Measurements from ENCODE around the gene HTR3B.

HTR3B gene

GRCh38 chr11:113947994-113948393 lies 43.4 kb downstream of the HTR3B start:
- Mint-ChIP-seq H3K36me3 (ENCODE audit: low read depth) (no peaks in the 10 kb centered on the region), H3K9me3 (no peaks in the 10 kb centered on the region), H3K27ac (no peak overlapping the region)

DNA sequence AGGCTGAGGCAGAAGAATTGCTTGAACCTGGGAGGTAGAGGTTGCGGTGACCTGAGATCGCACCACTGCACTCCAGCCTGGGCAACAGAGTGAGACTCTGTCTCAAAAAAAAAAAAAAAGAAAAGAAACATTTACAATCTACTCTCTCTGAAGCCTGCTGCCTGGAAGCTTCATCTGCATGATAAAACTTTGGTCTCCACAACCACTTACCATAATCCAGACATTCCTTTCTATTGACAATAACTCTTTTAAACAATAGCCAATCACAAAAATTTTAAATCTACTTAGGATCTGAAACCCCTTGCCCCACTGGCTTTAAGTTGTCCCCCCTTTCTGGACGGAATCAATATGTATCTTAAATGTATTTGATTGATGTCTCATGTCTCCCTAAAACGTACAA lies 45.3 kb downstream of the HTR3B start:
- H3K27ac Mint-ChIP-seq: no peak overlapping the region

More at GRCh38 chr11:113947994-113948393, 43.4 kb downstream of the HTR3B start:
- no peak overlapping the region for H3K4me3 Mint-ChIP-seq
- no peak for DNase-seq
- H3K27me3 Mint-ChIP-seq: peaks cover 23% of the 10 kb centered on the region
- H3K4me1 Mint-ChIP-seq (ENCODE audit: low read depth): no peaks in the 10 kb centered on the region

DNA sequence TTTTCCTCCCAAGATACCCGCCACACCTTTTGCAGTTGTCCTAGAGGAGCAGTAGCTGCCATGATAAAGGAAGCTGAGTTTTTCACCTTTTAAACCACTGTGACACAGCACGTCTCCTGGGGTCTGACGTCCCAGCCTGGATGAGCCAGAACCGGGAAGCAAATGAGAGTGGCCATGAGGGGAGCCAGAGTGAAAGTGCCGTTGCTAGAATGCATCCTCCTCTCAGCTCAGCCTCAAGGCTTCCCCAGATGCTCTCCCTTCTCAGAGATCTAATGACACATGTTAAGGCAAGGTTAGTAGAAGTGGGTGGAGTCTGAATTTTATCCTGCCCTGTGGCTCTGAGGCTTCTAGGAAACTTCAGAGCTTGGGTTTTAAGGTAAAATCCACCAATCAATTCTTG lies 46.9 kb downstream of the HTR3B start:
- Mint-ChIP-seq H3K27ac (no peak overlapping the region), H3K4me1 (ENCODE audit: low read depth) (no peaks in the 10 kb centered on the region), H3K9me3 (no peaks in the 10 kb centered on the region), H3K27me3 (peaks cover 16% of the 10 kb centered on the region), H3K36me3 (ENCODE audit: low read depth) (no peaks in the 10 kb centered on the region), H3K4me3 (no peak overlapping the region)
- DNase-seq: no peak

More for the DNA sequence above, 45.3 kb downstream of the HTR3B start:
- Mint-ChIP-seq H3K36me3 (ENCODE audit: low read depth) (no peaks in the 10 kb centered on the region), H3K4me1 (ENCODE audit: low read depth) (no peaks in the 10 kb centered on the region), H3K4me3 (no peak overlapping the region), H3K27me3 (peaks cover 23% of the 10 kb centered on the region), H3K9me3 (no peaks in the 10 kb centered on the region)
- DNase-seq: no peak

DNA sequence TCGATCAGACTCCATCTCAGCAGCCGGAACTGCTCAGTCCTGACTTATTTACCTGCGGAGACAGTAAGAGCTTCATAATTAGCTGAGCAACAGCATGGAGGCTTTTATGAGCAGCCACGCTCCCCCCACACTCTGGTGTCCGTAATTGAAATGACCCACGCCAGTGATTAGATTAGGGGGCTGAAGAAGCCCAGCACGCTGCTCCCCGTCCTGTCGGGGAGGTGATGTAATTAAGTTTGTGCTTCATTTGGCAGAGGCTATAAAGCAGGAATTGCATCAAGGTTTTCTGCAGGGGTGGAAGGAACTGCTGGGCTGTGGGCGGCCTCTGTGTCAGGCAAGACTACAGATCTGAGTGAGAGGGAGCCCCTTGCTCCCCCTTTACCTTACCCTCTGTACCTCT lies 47.5 kb downstream of the HTR3B start:
- H3K4me3 Mint-ChIP-seq: no peak overlapping the region
- H3K4me1 Mint-ChIP-seq (ENCODE audit: low read depth): no peaks in the 10 kb centered on the region
- H3K27ac Mint-ChIP-seq: no peak overlapping the region
- peaks cover 14% of the 10 kb centered on the region for H3K27me3 Mint-ChIP-seq
- no peaks in the 10 kb centered on the region for H3K36me3 Mint-ChIP-seq (ENCODE audit: low read depth)
- no peaks in the 10 kb centered on the region for H3K9me3 Mint-ChIP-seq
- DNase-seq: no peak

- Mint-ChIP-seq H3K4me3 (no peak overlapping the region), H3K4me1 (ENCODE audit: low read depth) (no peaks in the 10 kb centered on the region), H3K36me3 (ENCODE audit: low read depth) (no peaks in the 10 kb centered on the region), H3K27ac (no peak overlapping the region), H3K27me3 (peaks cover 14% of the 10 kb centered on the region), H3K9me3 (no peaks in the 10 kb centered on the region)
- no peak for DNase-seq
These were observed 48.0 kb downstream of the HTR3B start for GRCh38 chr11:113952588-113952987.

- peaks cover 13% of the 10 kb centered on the region for H3K27me3 Mint-ChIP-seq
- no peaks in the 10 kb centered on the region for H3K36me3 Mint-ChIP-seq (ENCODE audit: low read depth)
- no peak overlapping the region for H3K4me3 Mint-ChIP-seq
- H3K27ac Mint-ChIP-seq: no peak overlapping the region
- H3K9me3 Mint-ChIP-seq: no peaks in the 10 kb centered on the region
- DNase-seq: no peak
- H3K4me1 Mint-ChIP-seq (ENCODE audit: low read depth): no peaks in the 10 kb centered on the region
These were observed 49.6 kb downstream of the HTR3B start for GRCh38 chr11:113954235-113954634.

DNA sequence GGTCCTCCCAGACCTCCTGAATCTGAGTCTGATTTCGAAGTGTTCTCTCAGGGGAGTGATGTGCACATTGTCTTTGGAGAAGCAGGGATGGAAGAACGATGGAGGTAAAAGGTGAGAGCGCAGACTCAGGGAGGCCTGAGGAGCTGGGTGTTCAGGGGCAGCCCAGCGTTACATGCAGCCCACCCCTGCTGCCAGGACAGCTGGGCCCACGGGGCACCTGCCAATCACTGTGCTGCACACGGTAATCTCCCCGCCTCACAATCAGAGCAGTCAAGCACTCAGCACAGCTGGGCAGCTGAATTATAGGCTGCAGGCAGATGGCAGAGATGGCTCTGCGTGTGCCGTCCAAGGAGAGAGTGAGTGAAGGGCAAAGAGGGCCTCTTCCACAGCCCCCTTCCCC lies 52.4 kb downstream of the HTR3B start:
- H3K4me3 Mint-ChIP-seq: no peak overlapping the region
- no peaks in the 10 kb centered on the region for H3K36me3 Mint-ChIP-seq (ENCODE audit: low read depth)
- DNase-seq: no peak
- H3K27me3 Mint-ChIP-seq: peaks cover 10% of the 10 kb centered on the region
- H3K4me1 Mint-ChIP-seq (ENCODE audit: low read depth): no peaks in the 10 kb centered on the region
- no peak overlapping the region for H3K27ac Mint-ChIP-seq
- H3K9me3 Mint-ChIP-seq: no peaks in the 10 kb centered on the region

- H3K27me3 Mint-ChIP-seq: peaks cover 2% of the 10 kb centered on the region
- DNase-seq: no peak
- no peak overlapping the region for H3K27ac Mint-ChIP-seq
- H3K4me3 Mint-ChIP-seq: no peak overlapping the region
- no peaks in the 10 kb centered on the region for H3K9me3 Mint-ChIP-seq
- no peaks in the 10 kb centered on the region for H3K4me1 Mint-ChIP-seq (ENCODE audit: low read depth)
- no peaks in the 10 kb centered on the region for H3K36me3 Mint-ChIP-seq (ENCODE audit: low read depth)
These were observed 56.2 kb downstream of the HTR3B start for GRCh38 chr11:113960702-113961330.

- no peaks in the 10 kb centered on the region for H3K4me1 Mint-ChIP-seq (ENCODE audit: low read depth)
- H3K36me3 Mint-ChIP-seq (ENCODE audit: low read depth): no peaks in the 10 kb centered on the region
- no peak overlapping the region for H3K4me3 Mint-ChIP-seq
- H3K27me3 Mint-ChIP-seq: no peaks in the 10 kb centered on the region
- no peak overlapping the region for H3K27ac Mint-ChIP-seq
- no peak for DNase-seq
- H3K9me3 Mint-ChIP-seq: no peaks in the 10 kb centered on the region
These were observed 62.8 kb downstream of the HTR3B start for GRCh38 chr11:113967361-113967760.

DNA sequence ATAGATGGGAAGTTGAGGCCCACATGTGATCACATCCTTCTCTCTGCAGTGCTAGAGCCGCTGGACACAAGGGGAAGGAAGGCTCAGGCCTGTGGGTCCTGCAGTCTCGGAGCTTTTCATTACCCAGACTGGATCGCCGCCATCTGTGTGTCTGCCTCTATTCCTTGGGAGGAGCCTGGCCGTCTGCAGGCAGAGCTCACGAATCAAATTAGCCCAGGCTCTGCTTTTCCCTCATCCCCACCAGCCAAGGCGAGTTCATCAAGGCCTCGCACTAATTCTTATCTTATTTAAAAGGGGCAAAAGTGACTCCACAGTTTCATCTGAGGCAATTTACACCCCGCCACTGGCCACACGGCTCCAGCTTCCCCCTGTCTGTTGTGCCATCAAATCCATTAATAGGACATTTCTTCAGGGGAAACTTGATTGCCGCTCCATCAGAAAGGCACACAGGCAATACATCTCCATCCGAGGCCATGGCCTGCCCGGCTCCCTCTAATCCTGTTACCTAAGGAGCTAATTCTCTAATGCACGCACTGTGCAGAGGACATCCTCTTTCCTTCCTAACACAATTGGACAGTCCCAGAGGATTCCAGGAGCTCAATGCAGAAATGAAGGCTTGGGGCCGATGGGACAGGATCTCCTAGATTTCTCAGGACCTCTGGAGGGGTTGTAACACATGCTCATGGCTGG lies 67.1 kb downstream of the HTR3B start:
- no peaks in the 10 kb centered on the region for H3K4me1 Mint-ChIP-seq (ENCODE audit: low read depth)
- no peaks in the 10 kb centered on the region for H3K27me3 Mint-ChIP-seq
- DNase-seq: no peak
- no peak overlapping the region for H3K4me3 Mint-ChIP-seq
- no peaks in the 10 kb centered on the region for H3K36me3 Mint-ChIP-seq (ENCODE audit: low read depth)
- no peak overlapping the region for H3K27ac Mint-ChIP-seq
- no peaks in the 10 kb centered on the region for H3K9me3 Mint-ChIP-seq

DNA sequence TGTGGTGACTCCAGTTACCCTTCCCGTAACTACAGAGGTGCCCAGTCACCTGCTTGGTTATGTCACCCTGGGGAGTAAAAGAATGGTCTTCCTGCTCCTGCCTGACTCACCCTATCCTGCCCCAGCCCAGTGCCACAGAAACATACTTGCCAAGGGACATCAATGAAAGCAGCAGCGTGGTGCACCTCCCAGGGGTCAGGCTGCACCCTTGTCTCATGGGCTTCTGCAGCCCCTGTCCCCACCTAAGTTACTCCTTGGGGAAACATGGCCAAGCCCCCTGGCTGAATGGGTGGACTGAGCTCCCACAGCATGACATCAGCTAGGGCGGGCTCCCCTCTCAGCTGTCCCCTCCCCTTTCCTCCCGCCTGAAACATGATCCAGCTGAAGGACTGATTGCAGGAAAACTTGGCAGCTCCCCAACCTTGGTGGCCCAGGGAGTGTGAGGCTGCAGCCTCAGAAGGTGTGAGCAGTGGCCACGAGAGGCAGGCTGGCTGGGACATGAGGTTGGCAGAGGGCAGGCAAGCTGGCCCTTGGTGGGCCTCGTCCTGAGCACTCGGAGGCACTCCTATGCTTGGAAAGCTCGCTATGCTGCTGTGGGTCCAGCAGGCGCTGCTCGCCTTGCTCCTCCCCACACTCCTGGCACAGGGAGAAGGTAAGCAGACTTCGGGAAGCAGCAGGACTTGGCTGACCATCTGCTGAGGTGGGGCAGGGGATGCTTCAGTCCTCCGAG lies 70.3 kb downstream of the HTR3B start, which contains the start of gene HTR3A:
TSS of gene HTR3A (plus strand) at position 368 of the 730 bp plus-strand sequence. CDS start at position 586, 218 bp downstream.
- no peaks in the 10 kb centered on the region for H3K36me3 Mint-ChIP-seq (ENCODE audit: low read depth)
- no peaks in the 10 kb centered on the region for H3K9me3 Mint-ChIP-seq
- H3K4me1 Mint-ChIP-seq (ENCODE audit: low read depth): no peaks in the 10 kb centered on the region
- no peaks in the 10 kb centered on the region for H3K27me3 Mint-ChIP-seq
- no peak within 1 kb of the TSS for H3K27ac Mint-ChIP-seq
- no peak for DNase-seq
- no peak within 1 kb of the TSS for H3K4me3 Mint-ChIP-seq

GRCh38 chr11:113977071-113977490 lies 72.5 kb downstream of the HTR3B start:
- H3K4me3 Mint-ChIP-seq: no peak overlapping the region
- no peak for DNase-seq
- peaks cover 6% of the 10 kb centered on the region for H3K27me3 Mint-ChIP-seq
- no peaks in the 10 kb centered on the region for H3K4me1 Mint-ChIP-seq (ENCODE audit: low read depth)
- H3K36me3 Mint-ChIP-seq (ENCODE audit: low read depth): no peaks in the 10 kb centered on the region
- no peak overlapping the region for H3K27ac Mint-ChIP-seq
- H3K9me3 Mint-ChIP-seq: no peaks in the 10 kb centered on the region

DNA sequence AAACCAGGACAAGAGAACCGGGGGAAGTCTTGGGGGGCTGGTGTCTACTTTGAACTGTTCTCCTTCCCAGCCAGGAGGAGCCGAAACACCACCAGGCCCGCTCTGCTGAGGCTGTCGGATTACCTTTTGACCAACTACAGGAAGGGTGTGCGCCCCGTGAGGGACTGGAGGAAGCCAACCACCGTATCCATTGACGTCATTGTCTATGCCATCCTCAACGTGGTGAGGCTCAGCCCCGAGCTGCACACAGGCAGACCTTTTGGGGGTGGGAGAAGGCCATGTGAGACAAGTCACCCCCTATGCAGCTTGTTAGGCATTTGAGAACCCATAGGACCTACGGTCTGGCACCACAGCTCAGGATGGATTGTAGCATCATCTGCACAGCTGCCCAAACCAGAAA lies 73.1 kb downstream of the HTR3B start:
- H3K27me3 Mint-ChIP-seq: peaks cover 6% of the 10 kb centered on the region

GRCh38 chr11:113979431-113979830 lies 74.8 kb downstream of the HTR3B start:
- H3K4me3 Mint-ChIP-seq: no peak overlapping the region
- H3K36me3 Mint-ChIP-seq (ENCODE audit: low read depth): no peaks in the 10 kb centered on the region
- H3K9me3 Mint-ChIP-seq: no peaks in the 10 kb centered on the region
- no peak for DNase-seq
- no peak overlapping the region for H3K27ac Mint-ChIP-seq
- no peaks in the 10 kb centered on the region for H3K4me1 Mint-ChIP-seq (ENCODE audit: low read depth)
- peaks cover 9% of the 10 kb centered on the region for H3K27me3 Mint-ChIP-seq

More for the DNA sequence above, 73.1 kb downstream of the HTR3B start:
- no peaks in the 10 kb centered on the region for H3K36me3 Mint-ChIP-seq (ENCODE audit: low read depth)
- H3K4me1 Mint-ChIP-seq (ENCODE audit: low read depth): no peaks in the 10 kb centered on the region
- no peak overlapping the region for H3K27ac Mint-ChIP-seq
- H3K9me3 Mint-ChIP-seq: no peaks in the 10 kb centered on the region
- no peak for DNase-seq
- no peak overlapping the region for H3K4me3 Mint-ChIP-seq

- Mint-ChIP-seq H3K36me3 (ENCODE audit: low read depth) (no peaks in the 10 kb centered on the region), H3K4me3 (no peak overlapping the region), H3K4me1 (ENCODE audit: low read depth) (no peaks in the 10 kb centered on the region), H3K27ac (no peak overlapping the region), H3K9me3 (no peaks in the 10 kb centered on the region), H3K27me3 (peaks cover 9% of the 10 kb centered on the region)
- DNase-seq: no peak
These were observed 76.2 kb downstream of the HTR3B start for GRCh38 chr11:113980785-113981184.
